ENCODE measurements around the gene UPK2. TPM values are rescaled to one million over a fixed set of nuclear protein-coding genes. Genes with fewer than 3 reads are reported as not detected.
"Not testable (repeated sequence)": the region's sequence is repeated elsewhere in the genome, so short reads cannot be mapped to it uniquely, and the experiment has no call there.

UPK2 gene
- total RNA-seq, 1 experiment from 2014 or later, result 3.5 TPM

DNA sequence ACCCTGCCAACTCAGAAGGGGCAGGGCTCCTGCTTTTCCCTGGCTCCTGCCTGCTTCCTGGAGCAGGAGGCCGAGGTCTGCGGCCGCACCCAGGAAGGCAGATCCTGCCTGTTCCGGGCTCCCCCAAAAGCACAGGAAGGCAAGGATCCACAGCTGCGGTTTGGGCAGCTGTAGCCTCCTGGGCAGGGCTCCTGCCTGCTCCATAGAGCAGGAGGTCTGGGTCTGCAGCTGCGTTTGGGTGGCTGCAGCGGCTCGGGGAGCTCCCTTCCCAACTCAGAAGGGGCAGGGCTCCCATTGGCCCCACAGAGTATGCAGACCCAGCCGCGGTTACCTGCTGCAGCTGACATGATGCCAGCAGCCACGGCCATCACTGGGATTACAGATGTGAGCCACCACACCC, 5.5 kb downstream of the UPK2 start:
- Mint-ChIP-seq H3K9me3 (ENCODE audit: low read depth, unreplicated experiment) (no peaks in the 10 kb centered on the region), H3K4me3 (ENCODE audit: low read depth, unreplicated experiment) (no peak overlapping the region), H3K27ac (ENCODE audit: unreplicated experiment) (no peak overlapping the region), H3K36me3 (ENCODE audit: insufficient read depth, unreplicated experiment) (no peaks in the 10 kb centered on the region), H3K4me1 (ENCODE audit: low read depth, unreplicated experiment) (no peaks in the 10 kb centered on the region), H3K27me3 (ENCODE audit: unreplicated experiment) (peaks cover 29% of the 10 kb centered on the region)
- intact Hi-C loops (cut with micrococcal nuclease; ENCODE audit: unreplicated experiment), result no loop called here
- CTCF ChIA-PET, result no interaction called here
- TF ChIP-seq, protein P1, sequence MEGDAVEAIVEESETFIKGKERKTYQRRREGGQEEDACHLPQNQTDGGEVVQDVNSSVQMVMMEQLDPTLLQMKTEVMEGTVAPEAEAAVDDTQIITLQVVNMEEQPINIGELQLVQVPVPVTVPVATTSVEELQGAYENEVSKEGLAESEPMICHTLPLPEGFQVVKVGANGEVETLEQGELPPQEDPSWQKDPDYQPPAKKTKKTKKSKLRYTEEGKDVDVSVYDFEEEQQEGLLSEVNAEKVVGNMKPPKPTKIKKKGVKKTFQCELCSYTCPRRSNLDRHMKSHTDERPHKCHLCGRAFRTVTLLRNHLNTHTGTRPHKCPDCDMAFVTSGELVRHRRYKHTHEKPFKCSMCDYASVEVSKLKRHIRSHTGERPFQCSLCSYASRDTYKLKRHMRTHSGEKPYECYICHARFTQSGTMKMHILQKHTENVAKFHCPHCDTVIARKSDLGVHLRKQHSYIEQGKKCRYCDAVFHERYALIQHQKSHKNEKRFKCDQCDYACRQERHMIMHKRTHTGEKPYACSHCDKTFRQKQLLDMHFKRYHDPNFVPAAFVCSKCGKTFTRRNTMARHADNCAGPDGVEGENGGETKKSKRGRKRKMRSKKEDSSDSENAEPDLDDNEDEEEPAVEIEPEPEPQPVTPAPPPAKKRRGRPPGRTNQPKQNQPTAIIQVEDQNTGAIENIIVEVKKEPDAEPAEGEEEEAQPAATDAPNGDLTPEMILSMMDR (IDR thresholded peaks at IDR 0.05; ENCODE audit: unreplicated experiment), result no peak
- BruUV-seq (replicated peaks), result no TSS peak
- no peak for DNase-seq

DNA sequence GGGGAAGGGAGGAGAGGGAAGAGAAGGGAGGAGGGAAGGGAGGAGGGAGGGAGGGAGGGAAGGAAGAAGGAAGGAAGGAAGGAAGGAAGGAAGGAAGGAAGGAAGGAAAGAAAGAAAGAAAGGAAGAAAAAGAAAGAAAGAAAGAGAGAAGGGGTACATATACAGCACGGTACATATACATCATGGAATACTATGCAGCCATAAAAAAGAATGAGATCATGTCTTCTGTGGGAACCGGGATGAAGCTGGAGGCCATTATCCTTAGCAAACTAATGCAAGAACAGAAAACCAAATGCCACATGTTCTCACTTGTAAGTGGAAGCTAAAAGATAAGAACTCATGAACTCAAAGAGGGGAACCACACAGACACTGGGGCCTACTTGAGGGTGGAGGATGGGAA, 13.4 kb downstream of the UPK2 start:
- intact Hi-C loops (cut with micrococcal nuclease; ENCODE audit: unreplicated experiment); H3K4me3 Mint-ChIP-seq (ENCODE audit: low read depth, unreplicated experiment); BruUV-seq (replicated peaks); H3K27ac Mint-ChIP-seq (ENCODE audit: unreplicated experiment); DNase-seq; H3K4me1 Mint-ChIP-seq (ENCODE audit: low read depth, unreplicated experiment); H3K36me3 Mint-ChIP-seq (ENCODE audit: insufficient read depth, unreplicated experiment); H3K9me3 Mint-ChIP-seq (ENCODE audit: low read depth, unreplicated experiment); CTCF ChIA-PET; H3K27me3 Mint-ChIP-seq (ENCODE audit: unreplicated experiment): not testable (repeated sequence)

DNA sequence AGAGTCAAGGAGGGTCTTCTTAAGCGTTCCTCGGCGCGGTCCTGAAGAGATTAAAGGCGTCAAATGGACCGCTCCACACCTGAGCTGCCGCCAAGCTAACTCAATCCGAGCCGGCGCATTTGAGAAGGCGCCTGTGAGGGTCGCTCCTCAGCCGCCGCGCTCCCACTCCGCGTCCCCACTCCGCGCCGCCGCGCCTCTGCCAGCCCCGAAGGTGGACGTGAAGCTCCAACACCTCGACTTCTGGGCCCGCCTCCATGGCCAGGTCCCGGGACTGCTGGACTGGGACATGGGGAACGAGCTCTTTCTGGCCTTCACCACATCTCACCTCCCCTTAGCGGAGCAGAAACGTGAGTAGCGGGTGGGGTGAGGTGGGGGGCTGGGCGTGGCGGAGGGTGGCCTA, 15.5 kb downstream of the UPK2 start, which contains the start of gene FOXR1:
Gene FOXR1 (plus strand): TSS at position 116 of the 400 bp plus-strand sequence. CDS start 171 bp downstream, at position 287.
- no peak for DNase-seq
- BruUV-seq (replicated peaks), result no TSS peak

DNA sequence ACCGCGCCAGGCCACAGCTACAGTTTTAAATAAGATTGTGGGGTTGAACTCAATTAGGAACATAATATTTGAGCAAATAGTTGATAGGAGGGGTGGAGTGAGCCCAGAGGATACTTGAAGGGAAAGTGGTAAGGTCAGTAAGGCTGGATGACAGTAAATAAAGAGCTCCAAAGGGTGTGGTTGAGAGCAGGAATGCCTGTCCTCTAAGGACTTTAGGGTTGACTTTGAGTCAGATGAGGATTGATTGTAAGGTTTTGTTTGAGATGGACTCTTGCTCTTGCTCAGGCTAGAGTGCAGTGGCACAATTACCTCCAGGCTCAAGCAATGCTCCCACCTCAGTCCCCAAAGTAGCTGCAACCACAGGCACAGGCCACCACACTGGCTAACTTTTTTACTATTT, 17.9 kb downstream of the UPK2 start:
- DNase-seq, result no peak
- intact Hi-C loops (cut with micrococcal nuclease; ENCODE audit: unreplicated experiment), result no loop called here
- CTCF ChIA-PET, result no interaction called here
- Mint-ChIP-seq H3K27me3 (ENCODE audit: unreplicated experiment) (peaks cover 26% of the 10 kb centered on the region), H3K4me3 (ENCODE audit: low read depth, unreplicated experiment) (no peak overlapping the region), H3K36me3 (ENCODE audit: insufficient read depth, unreplicated experiment) (no peaks in the 10 kb centered on the region), H3K27ac (ENCODE audit: unreplicated experiment) (no peak overlapping the region), H3K9me3 (ENCODE audit: low read depth, unreplicated experiment) (no peaks in the 10 kb centered on the region), H3K4me1 (ENCODE audit: low read depth, unreplicated experiment) (no peaks in the 10 kb centered on the region)
- TF ChIP-seq, protein P1 (IDR thresholded peaks at IDR 0.05; ENCODE audit: unreplicated experiment), result no peak
- no TSS peak for BruUV-seq (replicated peaks)

More for the DNA sequence above, 15.5 kb downstream of the UPK2 start, which contains the start of gene FOXR1:
- Mint-ChIP-seq H3K27ac (ENCODE audit: unreplicated experiment) (no peak within 1 kb of the TSS), H3K4me3 (ENCODE audit: low read depth, unreplicated experiment) (no peak within 1 kb of the TSS), H3K36me3 (ENCODE audit: insufficient read depth, unreplicated experiment) (no peaks in the 10 kb centered on the region), H3K4me1 (ENCODE audit: low read depth, unreplicated experiment) (no peaks in the 10 kb centered on the region), H3K27me3 (ENCODE audit: unreplicated experiment) (peaks cover 26% of the 10 kb centered on the region), H3K9me3 (ENCODE audit: low read depth, unreplicated experiment) (no peaks in the 10 kb centered on the region)
- intact Hi-C loops (cut with micrococcal nuclease; ENCODE audit: unreplicated experiment), result no loop called here
- CTCF ChIA-PET, result no interaction called here
- TF ChIP-seq, protein P1 (IDR thresholded peaks at IDR 0.05; ENCODE audit: unreplicated experiment), result no peak

DNA sequence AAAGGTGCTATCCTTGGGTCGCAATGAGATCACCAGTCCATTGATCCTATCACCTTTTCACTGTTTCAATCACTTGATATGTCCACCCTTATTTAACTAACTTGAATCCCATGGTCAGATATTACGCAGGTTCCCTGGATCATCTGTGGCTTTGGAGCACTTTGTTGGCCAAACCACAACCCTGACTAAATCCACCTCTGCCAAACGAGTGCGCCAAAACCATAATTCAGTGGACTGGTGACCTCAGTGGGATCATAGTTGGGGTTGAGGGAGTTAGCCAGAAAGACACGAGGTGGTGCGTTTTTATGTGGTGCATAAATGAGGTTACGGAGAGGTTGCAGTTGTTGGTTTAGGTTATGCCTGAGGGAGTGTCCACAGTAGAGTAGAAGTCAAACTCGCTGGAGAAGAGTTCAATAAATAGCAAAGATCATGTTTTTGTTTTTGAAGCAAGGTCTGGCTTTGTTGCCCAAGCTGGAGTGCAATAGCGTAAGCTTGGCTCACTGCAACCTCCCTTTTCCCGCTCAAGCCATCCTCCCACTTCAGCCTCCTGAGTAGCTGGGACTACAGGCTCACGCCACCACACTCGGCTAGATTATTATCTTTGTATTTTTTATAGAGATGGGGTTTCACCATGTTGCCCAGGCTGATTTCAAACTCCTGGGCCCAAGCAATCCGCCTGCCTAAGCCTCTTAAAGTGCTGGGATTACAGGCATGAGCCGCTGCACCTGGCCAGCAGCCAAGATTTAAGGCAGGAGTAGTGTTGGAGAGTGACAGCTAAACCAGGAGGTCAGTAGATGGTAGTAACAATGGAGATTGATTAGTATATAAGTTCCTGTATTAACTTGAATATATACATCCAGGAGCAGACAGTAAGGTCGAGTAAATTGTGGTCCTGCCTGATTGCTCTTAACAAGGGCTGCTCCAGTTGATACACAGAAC, 19.9 kb downstream of the UPK2 start:
- no TSS peak for BruUV-seq (replicated peaks)
- CTCF ChIA-PET, result no interaction called here
- H3K4me1 Mint-ChIP-seq (ENCODE audit: low read depth, unreplicated experiment), result no peaks in the 10 kb centered on the region
- H3K36me3 Mint-ChIP-seq (ENCODE audit: insufficient read depth, unreplicated experiment), result no peaks in the 10 kb centered on the region
- intact Hi-C loops (cut with micrococcal nuclease; ENCODE audit: unreplicated experiment), result no loop called here
- DNase-seq, result no peak
- no peak overlapping the region for H3K4me3 Mint-ChIP-seq (ENCODE audit: low read depth, unreplicated experiment)
- no peaks in the 10 kb centered on the region for H3K9me3 Mint-ChIP-seq (ENCODE audit: low read depth, unreplicated experiment)
- TF ChIP-seq, protein P1 (IDR thresholded peaks at IDR 0.05; ENCODE audit: unreplicated experiment), result no peak
- no peak overlapping the region for H3K27ac Mint-ChIP-seq (ENCODE audit: unreplicated experiment)
- H3K27me3 Mint-ChIP-seq (ENCODE audit: unreplicated experiment), result peaks cover 26% of the 10 kb centered on the region
